A204.1 (cell line): ENCODE measurements around the gene IGF2.

Source experiments
- FAIRE-seq: peaks from 2 replicates; lab custom pipeline; 2012; peaks lifted over from hg19 to GRCh38; lab: Jason Lieb, UNC

The IGF2 gene

GRCh38 chr11:2103668-2104523 lies 35.3 kb downstream of the IGF2 start:
- no peak for FAIRE-seq

DNA sequence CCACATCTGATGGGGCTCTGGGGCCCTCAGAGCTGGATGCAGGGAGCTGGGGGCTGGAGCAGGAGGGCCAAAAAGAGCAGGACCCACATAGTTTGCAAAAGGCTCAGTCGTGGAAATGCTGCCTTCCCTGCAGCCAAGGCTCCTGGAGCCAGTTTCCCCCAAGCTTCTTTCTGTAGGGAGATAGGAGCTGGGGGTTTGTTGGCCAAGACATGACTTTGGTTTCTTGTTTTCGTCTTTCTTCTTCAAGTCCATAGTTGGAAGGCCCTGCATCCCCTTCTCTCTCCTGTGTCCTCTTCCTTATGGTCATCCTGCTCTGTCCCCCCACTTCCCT lies 36.3 kb downstream of the IGF2 start:
- no peak for FAIRE-seq

- FAIRE-seq: no peak
Observed at GRCh38 chr11:2102132-2102882, 36.9 kb downstream of the IGF2 start.

- FAIRE-seq: no peak
Observed at GRCh38 chr11:2101171-2101675, 38.0 kb downstream of the IGF2 start.

GRCh38 chr11:2100361-2101170 lies 38.6 kb downstream of the IGF2 start:
- no peak for FAIRE-seq

DNA sequence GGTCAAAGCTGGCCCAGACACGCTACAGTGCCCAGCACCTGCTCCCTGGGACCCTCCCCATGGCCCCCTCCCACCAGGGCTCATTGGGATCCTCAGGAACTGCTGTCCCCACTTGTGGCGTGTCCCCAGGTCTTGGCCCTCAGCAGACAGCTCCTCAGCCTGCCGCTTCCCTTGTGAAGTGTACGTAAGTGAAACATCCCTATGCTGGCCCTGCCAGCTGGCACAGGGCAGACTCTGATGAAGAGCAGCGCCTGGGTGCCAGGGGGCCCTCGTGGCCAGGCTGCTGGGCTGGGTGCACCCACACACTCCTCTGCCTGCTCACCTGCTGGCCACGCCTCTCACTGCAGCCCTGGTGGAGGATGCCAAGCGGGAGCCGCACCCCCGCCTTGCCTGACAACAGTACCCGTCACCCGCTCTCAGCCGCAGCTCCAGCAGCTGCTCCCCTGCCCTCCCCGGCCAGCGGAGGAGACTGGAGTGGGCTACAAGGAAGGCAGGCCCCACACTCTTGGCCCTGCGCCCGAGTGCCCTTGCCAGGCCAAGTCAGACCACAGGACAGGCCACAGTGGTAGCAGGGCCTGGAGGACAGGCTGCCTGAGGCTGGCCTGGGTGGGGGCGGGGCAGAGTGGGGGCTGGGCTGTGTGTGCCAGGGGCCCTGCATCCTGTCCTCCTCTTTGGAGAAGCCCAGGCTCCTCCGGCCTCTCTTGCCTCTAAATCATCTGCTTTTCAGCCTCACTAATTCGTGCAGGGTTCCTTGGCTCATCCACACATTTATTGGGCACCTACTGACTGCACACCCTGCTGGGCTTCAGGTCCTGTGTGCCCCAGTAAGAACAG lies 39.5 kb downstream of the IGF2 start:
- FAIRE-seq: no peak

- no peak for FAIRE-seq
Observed at GRCh38 chr11:2098691-2099515, 40.3 kb downstream of the IGF2 start.

DNA sequence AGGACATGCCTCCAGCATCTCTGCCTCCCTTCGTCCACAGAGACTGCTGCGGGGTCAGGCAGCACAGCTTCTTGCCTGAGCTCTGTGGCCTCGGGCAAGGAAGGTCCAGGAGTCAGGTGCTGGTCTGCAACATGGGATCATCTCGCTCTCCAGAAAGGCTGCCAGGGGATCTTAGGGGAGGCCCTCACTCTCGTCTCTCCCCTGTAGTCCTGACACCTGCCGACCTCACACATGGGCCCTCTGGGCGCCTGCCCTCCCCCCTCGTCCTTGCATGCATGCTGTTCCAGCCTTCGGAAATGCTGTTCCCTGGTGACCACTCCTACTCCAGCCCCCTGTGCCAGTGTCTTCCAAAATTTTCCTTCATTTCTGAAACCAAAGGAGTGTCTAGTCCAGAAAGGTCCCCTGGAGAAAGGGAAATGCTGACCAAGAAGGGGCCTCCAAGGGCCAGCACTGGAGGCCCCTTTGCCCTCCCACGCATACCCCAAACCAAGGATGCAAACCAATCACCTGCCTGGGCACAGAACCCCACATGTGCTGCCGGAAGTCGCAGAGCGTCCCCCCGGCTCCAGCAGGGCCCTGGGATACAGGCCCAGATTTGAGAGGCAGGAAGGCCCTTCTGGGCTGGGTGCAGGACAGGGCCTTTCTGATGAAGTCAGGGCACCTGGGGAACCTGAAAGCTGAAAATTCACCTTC lies 41.0 kb downstream of the IGF2 start:
- no peak for FAIRE-seq

DNA sequence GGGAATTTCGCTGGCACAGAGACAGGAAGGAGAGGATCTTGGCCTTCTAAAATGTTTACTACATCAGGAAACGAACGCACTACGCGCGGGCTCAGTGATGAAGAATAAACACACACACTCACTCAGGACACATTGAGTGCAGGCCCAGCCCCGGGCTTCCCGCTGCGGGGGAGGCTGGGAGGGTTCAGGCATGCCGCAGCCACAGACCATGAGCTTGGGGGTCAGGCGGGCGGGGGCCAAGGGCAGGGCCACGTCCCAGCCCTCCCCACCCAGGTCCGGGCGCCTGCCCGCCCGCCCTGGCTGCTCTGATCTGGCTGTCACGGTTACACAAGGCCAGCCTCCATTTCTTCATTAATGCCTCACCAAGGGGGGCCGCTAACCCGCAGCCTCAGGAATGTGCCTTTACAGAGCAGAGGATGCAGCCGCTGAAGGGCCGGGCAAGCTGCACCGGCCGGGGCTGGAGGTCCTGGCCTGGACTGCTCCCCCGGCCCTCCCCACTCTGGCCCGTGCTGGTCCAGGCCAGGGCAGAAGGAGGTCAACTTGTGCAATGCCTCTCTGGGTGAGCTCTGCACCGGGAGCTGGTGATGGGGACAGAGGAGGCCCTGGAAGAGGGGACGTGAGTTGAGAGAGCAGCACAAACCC lies 41.7 kb downstream of the IGF2 start:
- no peak for FAIRE-seq

GRCh38 chr11:2096919-2097301 lies 42.3 kb downstream of the IGF2 start:
- no peak for FAIRE-seq

GRCh38 chr11:2096011-2096918 lies 42.9 kb downstream of the IGF2 start:
- FAIRE-seq: no peak

DNA sequence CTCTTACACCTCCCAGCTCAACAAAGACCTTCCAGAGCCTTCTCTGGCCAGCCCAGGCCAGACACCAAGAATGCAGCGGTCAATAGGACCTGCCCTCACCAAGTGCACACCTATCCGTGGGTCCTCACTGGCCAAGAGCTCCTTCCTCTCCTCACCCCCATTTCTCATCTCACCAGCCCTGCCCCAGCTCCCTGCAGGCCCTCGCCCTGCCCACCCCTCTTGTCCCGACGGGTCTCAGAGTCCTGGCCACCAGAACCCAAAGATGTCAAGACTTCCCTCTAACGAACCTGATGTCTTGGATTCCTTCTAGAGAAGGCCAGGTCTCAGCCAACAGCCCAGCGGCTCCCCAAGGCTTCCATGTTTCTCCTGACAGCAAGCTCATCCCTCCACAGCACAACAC lies 43.6 kb downstream of the IGF2 start:
- no peak for FAIRE-seq

GRCh38 chr11:2095198-2095520 lies 44.0 kb downstream of the IGF2 start:
- FAIRE-seq: no peak

GRCh38 chr11:2094354-2095197 lies 44.6 kb downstream of the IGF2 start:
- no peak for FAIRE-seq

- FAIRE-seq: no peak
Observed at GRCh38 chr11:2093575-2094353, 45.4 kb downstream of the IGF2 start.

DNA sequence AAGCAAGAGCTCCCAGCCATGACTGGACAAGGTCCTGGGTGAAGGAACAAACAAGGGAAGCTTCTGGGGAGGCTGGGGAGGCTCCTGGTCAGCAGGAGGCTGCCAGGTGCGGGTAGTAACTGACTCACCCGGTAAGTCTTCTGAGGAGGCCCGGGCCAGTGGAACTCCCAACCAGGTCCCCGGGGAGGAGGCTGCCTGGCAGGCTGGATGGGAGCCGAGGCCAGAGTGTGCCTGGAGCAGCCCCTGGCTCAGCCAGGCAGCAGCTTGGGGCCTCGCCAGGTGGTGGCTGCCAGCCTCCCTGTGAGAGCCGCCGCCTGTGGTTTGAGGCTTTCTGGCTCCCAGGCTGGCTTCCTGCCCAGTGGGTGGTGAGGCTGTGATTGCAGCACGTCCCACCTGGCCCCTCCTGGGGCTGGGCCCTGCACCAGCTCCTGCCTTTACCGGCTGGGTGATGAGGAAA lies 46.2 kb downstream of the IGF2 start:
- FAIRE-seq: no peak

DNA sequence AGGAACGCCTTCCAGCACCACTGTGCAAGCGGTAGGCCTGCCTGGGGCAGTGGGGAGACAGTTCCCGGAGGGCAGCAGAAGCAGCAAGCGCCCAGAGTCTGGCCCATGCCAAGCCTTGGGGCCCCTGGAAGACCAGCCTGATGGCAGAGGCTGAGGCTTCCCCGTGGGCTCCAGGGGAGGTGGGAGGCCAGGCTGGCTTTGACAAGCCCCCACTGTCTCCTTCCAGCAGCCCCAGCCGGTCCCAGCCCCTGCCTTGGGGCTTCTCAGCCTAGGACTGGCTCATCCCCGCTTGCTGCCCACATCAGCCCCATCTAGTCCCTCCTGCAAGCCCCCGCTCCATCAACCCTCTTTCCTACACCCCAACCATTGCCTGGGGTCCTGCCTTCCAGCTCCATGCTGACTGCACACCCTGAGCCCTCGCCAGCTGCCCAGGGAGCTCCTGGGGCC lies 46.7 kb downstream of the IGF2 start:
- FAIRE-seq: no peak
